ENCODE data around the gene PTPRG.

The PTPRG gene

GRCh38 chr3:61983479-61983878, 422.1 kb downstream of the PTPRG start:
- no peak for DNase-seq

DNA sequence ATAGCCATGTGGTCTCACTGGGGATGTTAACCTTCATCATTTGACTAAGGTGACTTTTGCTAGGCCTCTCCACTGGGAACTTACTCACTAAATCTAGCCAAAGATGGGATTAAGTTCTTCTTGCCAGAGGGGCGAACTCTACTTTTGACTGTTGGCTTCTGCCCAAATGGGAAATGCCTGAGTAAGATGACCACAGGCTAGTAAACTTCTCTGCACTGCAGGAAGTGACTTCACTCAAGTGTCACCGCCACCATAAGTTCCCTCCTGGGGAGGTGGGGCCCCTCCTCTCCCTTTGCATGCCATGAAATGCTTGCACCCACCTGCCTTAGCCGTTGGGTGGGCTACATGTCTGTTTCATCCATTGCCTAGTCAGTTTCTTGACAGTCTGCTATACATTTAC, 423.6 kb downstream of the PTPRG start:
- peak; percentile 85 for DNase-seq

DNA sequence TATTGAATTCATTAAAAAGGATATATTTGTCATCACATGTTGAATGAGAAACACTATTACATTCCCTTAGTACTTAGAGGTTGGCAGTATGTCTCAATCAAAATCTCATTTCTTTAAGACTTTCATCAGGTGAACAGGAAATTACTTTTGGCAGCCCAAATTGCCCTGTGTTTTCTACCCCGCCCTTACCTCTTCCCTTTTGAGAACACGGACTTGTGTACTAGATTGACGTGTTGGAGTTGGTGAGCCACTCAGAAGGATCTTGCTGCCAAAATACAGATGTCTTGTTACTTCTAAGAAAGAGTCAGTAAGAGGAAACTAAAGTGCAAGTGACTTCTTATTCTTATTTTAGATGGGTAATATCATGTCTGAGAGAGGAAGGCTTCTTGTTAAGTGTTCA, 425.1 kb downstream of the PTPRG start:
- no peak for DNase-seq

DNA sequence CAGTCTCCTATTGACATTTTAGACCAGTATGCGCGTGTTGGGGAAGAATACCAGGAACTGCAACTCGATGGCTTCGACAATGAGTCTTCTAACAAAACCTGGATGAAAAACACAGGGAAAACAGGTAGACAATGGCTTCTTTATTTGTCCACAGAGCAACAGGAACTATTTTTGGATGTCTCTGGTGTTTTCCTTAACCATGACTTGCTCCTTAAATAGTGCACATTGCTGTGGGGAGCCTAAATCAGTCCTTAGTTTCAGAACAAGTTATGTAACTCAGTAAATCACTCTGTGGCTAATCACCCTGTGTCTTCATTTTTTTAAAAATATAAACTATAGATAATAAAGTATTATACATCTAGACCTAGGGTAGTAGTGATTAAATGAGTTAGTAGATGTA, 428.3 kb downstream of the PTPRG start:
- no peak for DNase-seq

- no peak for DNase-seq
Observed at GRCh38 chr3:61990327-61991027, 429.1 kb downstream of the PTPRG start.

DNA sequence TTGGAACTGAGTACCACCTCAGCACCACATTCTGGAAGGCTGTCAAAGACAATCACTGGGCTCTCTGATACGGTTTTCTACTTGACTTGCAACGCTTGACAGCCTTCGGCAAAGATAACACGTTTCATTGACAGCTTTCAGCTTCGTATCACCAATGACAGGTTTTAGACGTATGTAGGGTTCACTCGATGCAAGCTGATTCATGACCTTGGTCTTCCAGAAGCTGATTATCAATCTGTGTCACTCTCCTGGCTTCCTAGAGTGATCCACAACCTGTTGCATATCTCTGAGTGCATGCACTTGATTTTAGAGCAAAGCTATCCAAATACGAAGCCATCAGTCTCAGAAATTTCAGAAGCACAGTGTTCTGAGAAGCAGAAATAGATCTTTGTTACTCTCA, 430.3 kb downstream of the PTPRG start:
- DNase-seq: no peak

GRCh38 chr3:61996366-61996765, 435.0 kb downstream of the PTPRG start:
- DNase-seq: no peak

DNA sequence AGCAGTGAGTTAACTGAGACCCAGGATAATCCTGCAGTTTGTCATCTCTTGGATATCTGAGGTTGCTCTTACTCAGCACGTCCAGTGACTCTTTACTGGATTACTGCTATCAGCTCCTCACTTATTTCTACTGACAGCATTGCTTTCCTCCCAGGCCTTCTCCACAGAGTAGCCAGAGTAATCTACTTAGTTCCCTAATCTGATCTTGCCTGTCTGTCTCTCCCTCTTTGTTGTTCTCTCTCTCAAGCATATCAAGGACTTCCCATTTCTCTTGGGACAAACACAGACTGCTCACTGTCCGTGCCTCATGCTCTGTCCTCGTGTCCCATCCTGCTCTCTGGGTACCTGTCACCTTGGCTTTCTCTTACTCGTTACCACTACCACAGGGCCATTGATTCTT, 435.7 kb downstream of the PTPRG start:
- DNase-seq: no peak

DNA sequence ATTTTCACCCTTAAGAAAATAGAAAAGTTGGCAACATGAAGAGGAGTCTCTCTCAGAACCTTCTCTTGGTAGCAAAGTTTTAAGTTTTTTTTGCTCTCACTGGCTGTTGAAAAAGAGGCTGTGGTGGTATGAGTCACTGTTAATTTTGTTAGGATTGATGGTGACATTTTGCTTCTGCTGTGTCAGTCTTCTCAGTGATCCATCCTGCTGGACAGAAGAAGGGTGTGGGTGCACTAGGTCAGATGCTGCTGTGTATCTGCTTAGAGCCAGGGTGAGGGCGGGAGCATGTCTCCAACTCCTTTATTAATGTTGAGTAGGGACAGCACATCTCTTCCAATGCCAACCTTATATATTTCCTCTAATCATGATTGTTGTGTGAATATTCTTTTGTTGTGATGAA, 442.5 kb downstream of the PTPRG start:
- DNase-seq: no peak

DNA sequence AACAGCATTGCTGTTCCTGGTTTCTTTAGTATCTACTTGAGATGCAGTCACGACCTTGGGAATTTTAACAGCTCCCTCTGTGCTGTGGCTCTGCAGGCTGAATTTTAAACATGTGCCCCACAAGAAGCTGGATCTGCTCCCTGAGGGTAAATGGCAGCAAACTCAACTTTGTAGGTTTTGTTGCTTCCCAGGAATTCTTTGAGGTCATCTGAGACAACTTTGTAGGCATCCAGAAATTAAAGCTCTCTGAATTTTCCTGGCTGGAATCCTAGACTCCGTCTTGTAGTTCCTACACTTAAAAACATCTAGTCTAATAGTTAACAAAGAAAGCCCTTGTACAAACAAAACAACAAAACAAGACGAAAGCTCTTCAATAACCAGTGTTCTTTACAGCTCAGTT, 445.7 kb downstream of the PTPRG start:
- DNase-seq: peak; percentile 22

DNA sequence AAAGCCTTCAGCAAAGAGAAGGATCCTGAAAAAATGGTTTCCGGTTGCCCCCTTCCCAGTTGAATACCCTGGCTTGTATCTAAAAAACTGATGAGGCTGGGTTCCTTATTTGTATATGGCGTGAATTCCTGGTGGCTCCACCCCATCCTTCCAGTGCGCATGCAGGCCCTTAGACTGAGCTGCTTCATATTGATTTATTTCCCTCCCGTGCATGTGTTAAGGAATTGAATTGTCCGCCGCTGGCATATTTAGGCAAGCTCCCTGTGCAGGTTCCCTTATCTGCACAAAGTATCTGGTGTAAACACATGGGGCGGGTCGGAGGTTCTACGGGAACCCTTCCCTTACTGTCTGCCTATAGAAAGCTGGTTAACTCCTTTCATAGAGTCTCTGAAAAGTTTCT, 449.6 kb downstream of the PTPRG start:
- no peak for DNase-seq

GRCh38 chr3:62011666-62012065, 450.3 kb downstream of the PTPRG start:
- DNase-seq: no peak

DNA sequence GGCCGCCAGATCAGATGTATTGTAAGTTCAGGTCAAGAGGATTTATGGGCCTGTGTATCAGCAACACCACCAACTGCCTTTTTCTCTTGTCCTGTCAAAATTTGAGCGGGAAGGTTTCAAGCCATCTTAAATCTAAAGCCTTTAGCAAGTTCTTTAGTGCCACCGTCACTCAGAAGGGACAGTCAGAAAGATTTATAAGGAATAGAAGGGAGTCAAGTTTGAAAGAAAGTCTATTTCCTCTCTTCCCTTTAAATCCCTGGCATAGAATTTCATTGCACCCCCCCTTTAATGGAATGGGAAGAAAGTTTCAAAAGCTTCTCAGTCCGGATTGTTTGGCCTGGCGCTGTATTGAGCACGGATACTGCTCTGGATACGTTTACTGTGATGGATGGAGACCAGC, 452.6 kb downstream of the PTPRG start:
- no peak for DNase-seq

DNA sequence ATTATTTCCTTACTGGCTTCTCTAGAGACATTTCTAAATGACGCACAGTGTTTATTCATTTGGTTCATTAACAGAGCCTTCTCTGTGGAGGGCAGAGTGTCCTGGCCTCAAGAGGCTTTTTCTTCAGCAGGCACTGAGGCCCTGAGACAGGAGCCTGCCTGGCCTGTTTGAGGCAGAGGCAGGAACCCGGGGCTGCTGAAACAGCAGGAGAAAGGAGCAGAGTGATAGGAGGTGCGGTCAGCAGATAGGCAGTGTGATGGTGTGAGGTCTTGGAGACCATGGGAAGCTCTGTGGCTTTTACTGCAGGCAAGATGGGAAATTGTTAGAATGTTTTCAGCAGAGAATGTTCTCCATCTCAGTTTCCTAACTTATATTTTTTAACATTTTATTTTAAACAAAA, 453.7 kb downstream of the PTPRG start:
- no peak for DNase-seq

DNA sequence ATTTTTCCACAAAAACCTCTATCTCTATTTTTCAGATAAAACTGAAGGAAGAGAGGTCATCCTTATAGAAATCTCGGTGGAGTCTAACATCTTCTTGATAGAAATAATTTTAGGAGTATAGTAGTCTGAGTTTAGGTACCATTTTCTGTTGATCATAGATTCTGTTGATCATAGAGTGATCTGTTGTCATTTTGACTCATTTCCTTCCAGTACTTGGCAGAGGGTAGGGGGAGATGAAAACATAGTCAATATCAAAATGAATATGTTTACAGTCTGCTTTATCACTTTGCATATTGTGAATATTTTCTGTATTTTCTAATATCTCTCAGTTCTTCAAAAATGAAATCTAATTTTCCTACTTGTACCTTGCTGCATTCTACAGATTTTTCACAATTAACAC, 458.5 kb downstream of the PTPRG start:
- no peak for DNase-seq

- DNase-seq: no peak
Observed at GRCh38 chr3:62020706-62021105, 459.3 kb downstream of the PTPRG start.

DNA sequence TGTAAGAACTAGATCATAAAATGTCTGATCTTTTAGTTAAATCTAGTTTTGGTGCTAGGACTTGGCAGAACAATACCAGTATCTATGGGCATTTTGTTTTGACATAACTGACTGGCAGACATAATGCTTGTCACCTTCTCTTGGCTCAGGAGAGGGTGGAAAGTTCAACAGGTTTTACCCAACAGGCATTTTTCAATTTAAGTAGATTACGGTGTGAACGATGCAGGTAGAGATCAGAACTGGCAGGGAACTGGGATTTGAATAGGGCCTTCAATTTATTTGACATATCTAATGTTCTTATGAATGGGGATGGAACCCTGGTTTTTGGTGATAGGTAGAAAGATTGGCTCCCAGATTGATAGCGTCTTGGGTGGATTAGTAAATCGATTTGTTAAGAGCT, 460.9 kb downstream of the PTPRG start:
- no peak for DNase-seq

DNA sequence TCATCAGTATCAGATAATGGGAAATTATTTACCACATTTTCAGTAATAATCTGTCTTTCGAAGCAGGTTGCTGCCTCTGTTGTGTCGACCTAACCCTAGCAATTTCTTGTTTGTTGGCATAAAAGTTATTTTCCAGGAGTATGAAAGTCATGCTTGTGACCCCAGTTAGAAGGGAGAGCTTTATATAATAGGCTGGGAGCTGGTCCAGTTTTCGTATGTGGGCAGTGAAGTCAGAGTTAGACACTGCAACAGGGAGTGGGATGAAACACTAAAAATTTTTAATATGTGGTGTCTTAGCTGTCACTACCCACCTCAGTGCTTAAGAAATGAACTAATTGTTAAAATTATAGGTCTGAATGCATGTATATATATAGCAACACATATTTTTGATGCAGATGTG, 463.5 kb downstream of the PTPRG start:
- no peak for DNase-seq

GRCh38 chr3:62025913-62026312, 464.5 kb downstream of the PTPRG start:
- no peak for DNase-seq

GRCh38 chr3:62027241-62027640, 465.9 kb downstream of the PTPRG start:
- no peak for DNase-seq

DNA sequence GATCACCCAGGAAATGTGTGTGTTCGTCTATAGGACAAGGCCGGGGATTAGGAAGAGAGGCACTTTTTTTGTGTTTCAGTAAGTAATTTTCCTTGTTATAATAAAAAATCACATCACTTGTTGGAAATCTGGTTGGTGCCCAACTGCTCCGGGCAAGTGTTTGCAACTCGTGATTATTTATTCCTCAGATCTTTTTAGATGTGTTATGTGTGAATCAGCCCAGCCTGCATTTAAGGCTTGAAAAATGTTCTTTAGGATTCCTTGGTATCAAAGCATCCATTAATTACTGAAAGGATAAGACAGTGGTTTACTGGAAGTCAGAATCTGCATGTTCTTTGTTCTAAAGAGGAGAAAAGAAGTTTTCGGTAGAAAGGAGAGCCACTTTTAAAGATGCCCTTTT, 466.4 kb downstream of the PTPRG start:
- DNase-seq: no peak

DNA sequence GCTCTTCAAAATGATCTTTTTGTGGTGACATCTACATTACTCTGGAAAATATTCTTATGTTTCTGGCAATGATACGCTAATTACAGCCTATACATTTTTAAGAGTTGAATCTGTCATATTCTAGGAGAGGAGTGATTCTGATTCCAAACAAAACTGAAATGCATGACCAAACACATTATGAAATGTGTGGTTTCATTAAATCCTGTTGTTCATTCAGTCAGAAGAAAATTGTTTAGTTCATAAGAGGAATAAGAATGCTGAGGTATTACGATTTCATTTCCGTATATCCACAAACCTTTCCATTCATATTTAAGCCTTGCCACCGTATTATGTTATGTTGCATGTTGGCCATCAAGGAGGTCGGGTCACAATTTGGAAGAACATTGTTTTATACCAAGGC, 466.9 kb downstream of the PTPRG start:
- DNase-seq: peak; percentile 30

DNA sequence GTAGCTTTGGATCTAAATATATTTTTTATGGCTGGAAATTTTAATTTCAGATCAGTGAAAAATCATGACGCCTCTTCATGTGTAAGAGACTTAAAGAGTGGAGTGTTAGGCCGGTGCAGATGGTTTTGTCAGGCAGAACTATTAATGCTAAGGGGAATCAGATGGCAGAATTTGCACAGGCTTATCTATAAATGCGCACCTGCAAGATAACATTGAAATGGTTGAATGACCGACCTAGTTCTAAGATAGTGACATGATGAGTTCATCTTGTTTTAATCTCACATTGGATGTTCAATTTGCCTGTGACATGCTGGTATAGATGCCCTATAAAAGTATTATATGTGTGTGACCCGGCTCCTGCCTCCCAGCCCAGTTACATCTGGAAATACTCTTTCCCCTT, 471.4 kb downstream of the PTPRG start:
- no peak for DNase-seq

GRCh38 chr3:62035402-62036057, 474.2 kb downstream of the PTPRG start:
- no peak for DNase-seq

- DNase-seq: peak; percentile 28
Observed at GRCh38 chr3:62036726-62037125, 475.4 kb downstream of the PTPRG start.
